ENCODE measurements around the gene ADGRG4. TPM values are rescaled to one million over a fixed set of nuclear protein-coding genes. Genes with fewer than 3 reads are reported as not detected.

ADGRG4 gene
- polyA plus RNA-seq, 1 experiment = not detected

GRCh38 chrX:136354201-136354600 is 53.4 kb downstream of the ADGRG4 start:
- Histone ChIP-seq H3K27ac (ENCODE audit: low read depth, low read length) (no peak overlapping the region), H3K9me3 (ENCODE audit: control insufficient read depth, insufficient read depth, low read length) (no peaks in the 10 kb centered on the region), H3K4me3 (ENCODE audit: low read depth, low read length) (no peak overlapping the region), H3K27me3 (ENCODE audit: control insufficient read depth, insufficient read depth, low read length) (no peaks in the 10 kb centered on the region)
- ChIA-PET POLR2A (no interaction called here), CTCF (no interaction called here)
- no peak for TF ChIP-seq CTCF (IDR thresholded peaks at IDR 0.05; ENCODE audit: low read depth, low read length)
- no peak for DNase-seq (ENCODE audit: low read depth, low spot score)

- Histone ChIP-seq H3K4me3 (ENCODE audit: low read depth, low read length) (no peak overlapping the region), H3K27me3 (ENCODE audit: control insufficient read depth, insufficient read depth, low read length) (no peaks in the 10 kb centered on the region), H3K27ac (ENCODE audit: low read depth, low read length) (no peak overlapping the region), H3K9me3 (ENCODE audit: control insufficient read depth, insufficient read depth, low read length) (no peaks in the 10 kb centered on the region)
- TF ChIP-seq CTCF (IDR thresholded peaks at IDR 0.05; ENCODE audit: low read depth, low read length) = no peak
- no peak for DNase-seq (ENCODE audit: low read depth, low spot score)
- POLR2A ChIA-PET = no interaction called here
- CTCF ChIA-PET = no interaction called here
Measured at GRCh38 chrX:136369377-136369776, 68.6 kb downstream of the ADGRG4 start.

- TF ChIP-seq CTCF (IDR thresholded peaks at IDR 0.05; ENCODE audit: low read depth, low read length) = no peak
- Histone ChIP-seq H3K27ac (ENCODE audit: low read depth, low read length) (no peak overlapping the region), H3K4me3 (ENCODE audit: low read depth, low read length) (no peak overlapping the region), H3K9me3 (ENCODE audit: control insufficient read depth, insufficient read depth, low read length) (no peaks in the 10 kb centered on the region), H3K27me3 (ENCODE audit: control insufficient read depth, insufficient read depth, low read length) (no peaks in the 10 kb centered on the region)
- ChIA-PET POLR2A (no interaction called here), CTCF (no interaction called here)
- DNase-seq (ENCODE audit: low read depth, low spot score) = no peak
Measured at GRCh38 chrX:136376713-136377112, 76.0 kb downstream of the ADGRG4 start.

- H3K9me3 ChIP-seq (ENCODE audit: control insufficient read depth, insufficient read depth, low read length) = no peaks in the 10 kb centered on the region
- H3K4me3 ChIP-seq (ENCODE audit: low read depth, low read length) = no peak overlapping the region
- no peak for TF ChIP-seq CTCF (IDR thresholded peaks at IDR 0.05; ENCODE audit: low read depth, low read length)
- ChIA-PET POLR2A (no interaction called here), CTCF (interaction anchor here (0.6 kb wide), 1 partner anchor 25 kb away, joined by 3 read pairs; no protein-coding TSS in a partner anchor)
- no peaks in the 10 kb centered on the region for H3K27me3 ChIP-seq (ENCODE audit: control insufficient read depth, insufficient read depth, low read length)
- H3K27ac ChIP-seq (ENCODE audit: low read depth, low read length) = no peak overlapping the region
- no peak for DNase-seq (ENCODE audit: low read depth, low spot score)
Measured at GRCh38 chrX:136380010-136380769, 79.4 kb downstream of the ADGRG4 start.

GRCh38 chrX:136386173-136386572 is 85.4 kb downstream of the ADGRG4 start:
- TF ChIP-seq CTCF (IDR thresholded peaks at IDR 0.05; ENCODE audit: low read depth, low read length) = no peak
- no peaks in the 10 kb centered on the region for H3K27me3 ChIP-seq (ENCODE audit: control insufficient read depth, insufficient read depth, low read length)
- DNase-seq (ENCODE audit: low read depth, low spot score) = no peak
- H3K27ac ChIP-seq (ENCODE audit: low read depth, low read length) = no peak overlapping the region
- ChIA-PET CTCF (no interaction called here), POLR2A (no interaction called here)
- no peaks in the 10 kb centered on the region for H3K9me3 ChIP-seq (ENCODE audit: control insufficient read depth, insufficient read depth, low read length)
- H3K4me3 ChIP-seq (ENCODE audit: low read depth, low read length) = no peak overlapping the region

Data from AG04450 (cell line).